Measurements from ENCODE around the gene RPH3AL.

Gene RPH3AL

DNA sequence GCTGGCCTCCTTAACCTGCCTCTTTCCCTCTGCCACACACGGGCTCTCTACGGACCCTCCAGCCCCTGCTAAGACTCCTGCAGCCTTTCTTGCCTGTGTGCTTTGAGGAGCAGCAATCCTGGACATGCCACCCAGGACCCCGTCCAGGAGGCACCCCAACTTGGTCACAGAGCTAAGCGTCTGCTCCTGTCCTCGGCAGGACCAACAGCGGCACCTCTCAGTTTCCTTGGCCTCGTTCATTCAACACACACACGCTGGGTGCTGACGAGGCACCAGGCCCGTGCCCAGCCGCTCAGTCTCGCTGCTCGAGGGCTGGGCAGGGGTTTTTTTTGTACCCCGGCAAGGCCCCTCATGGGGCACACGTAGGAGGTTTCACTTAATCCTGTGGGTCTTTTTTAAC is 15.2 kb downstream of the RPH3AL start:
- TF ChIP-seq, protein P1, sequence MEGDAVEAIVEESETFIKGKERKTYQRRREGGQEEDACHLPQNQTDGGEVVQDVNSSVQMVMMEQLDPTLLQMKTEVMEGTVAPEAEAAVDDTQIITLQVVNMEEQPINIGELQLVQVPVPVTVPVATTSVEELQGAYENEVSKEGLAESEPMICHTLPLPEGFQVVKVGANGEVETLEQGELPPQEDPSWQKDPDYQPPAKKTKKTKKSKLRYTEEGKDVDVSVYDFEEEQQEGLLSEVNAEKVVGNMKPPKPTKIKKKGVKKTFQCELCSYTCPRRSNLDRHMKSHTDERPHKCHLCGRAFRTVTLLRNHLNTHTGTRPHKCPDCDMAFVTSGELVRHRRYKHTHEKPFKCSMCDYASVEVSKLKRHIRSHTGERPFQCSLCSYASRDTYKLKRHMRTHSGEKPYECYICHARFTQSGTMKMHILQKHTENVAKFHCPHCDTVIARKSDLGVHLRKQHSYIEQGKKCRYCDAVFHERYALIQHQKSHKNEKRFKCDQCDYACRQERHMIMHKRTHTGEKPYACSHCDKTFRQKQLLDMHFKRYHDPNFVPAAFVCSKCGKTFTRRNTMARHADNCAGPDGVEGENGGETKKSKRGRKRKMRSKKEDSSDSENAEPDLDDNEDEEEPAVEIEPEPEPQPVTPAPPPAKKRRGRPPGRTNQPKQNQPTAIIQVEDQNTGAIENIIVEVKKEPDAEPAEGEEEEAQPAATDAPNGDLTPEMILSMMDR (IDR thresholded peaks at IDR 0.05): no peak
- no peak for TF ChIP-seq ZFX (IDR thresholded peaks at IDR 0.05; ENCODE audit: borderline replicate concordance)
- no peak overlapping the region for H3K27ac ChIP-seq

DNA sequence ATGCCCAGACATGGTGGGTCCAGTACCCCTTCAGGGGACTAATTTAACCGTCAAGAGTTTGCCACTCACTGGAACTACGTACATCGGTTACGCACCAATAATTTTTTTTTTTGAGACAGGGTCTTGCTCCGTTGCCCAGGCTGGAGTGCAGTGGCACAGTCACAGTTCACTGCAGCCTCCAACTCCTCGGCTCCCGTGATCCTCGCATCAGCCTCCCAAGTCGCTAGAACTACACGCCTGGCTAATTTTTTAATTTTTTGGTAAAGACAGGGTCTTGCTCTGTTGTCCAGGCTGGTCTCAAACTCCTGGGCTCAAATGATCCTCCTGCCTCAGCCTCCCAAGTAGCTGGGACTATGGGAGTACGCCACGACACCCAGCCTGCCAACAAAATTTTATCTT is 15.6 kb downstream of the RPH3AL start:
- no peak overlapping the region for H3K27ac ChIP-seq
- TF ChIP-seq, protein P1 (IDR thresholded peaks at IDR 0.05): no peak
- no peak for TF ChIP-seq ZFX (IDR thresholded peaks at IDR 0.05; ENCODE audit: borderline replicate concordance)

DNA sequence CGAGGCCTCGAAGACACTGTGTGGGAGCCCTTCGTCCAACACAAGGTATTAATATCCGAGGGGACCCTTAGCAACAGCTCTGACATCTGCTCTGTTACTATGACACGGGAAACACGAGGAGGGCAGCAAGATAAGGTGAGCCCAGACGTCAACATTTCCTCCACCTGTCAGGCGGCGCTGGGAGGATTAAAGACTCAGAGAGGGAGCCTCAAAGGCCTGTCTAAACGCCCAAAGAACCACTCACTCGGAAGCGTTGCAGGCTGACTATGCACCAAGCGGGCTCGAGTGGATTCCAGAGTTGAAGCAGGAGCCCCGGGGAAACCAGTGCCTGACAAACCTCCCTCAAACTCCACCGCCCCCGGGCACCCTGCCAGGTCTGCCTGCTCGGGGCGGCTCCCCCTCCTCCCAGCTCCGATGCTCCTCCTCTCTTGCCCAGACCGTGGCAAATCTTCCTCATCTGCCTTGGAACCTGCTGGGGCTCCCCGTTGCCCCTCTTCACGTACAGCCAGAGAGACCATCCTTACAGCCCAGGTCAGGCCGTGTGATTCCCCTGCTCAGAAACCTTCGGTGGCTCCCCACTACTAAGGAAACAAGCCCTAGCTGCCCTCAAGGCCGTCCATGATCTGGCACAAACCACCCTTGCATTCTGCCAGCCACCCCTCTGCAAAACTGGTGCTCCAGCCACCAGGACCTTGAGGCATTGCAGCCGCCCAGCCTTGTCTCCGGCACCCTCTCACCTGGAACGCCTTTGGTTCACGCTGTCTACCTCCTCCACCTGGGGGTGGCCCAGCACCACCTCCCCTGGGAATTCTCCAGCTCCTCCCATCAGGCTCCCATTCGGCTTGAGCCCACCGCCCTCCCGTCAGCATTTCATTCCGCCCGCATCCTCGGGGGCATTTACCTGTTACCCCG is 16.2 kb downstream of the RPH3AL start:
- TF ChIP-seq ZFX (IDR thresholded peaks at IDR 0.05; ENCODE audit: borderline replicate concordance): no peak
- TF ChIP-seq, protein P1 (IDR thresholded peaks at IDR 0.05): no peak
- H3K27ac ChIP-seq: no peak overlapping the region

DNA sequence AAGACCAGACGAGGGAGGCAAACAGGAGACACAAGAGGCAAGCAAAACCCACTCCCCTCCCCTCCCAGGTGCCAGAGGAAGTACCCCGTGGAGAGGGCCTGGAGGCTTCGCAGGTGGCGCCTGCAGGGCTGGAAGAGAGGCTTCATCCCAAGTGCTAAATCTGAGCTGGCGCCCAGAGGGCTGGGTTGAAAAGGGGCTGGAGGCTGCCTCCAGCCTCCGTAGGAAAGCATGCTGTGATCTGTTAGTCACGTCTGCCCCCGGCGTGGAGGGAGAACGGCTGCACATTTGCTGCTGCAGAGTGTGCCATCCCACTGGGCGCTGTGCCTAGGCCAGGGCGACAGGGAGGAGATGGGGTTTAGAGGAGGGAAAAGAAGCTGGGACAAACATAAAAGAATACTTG is 16.9 kb downstream of the RPH3AL start:
- TF ChIP-seq ZFX (IDR thresholded peaks at IDR 0.05; ENCODE audit: borderline replicate concordance): no peak
- TF ChIP-seq, protein P1 (IDR thresholded peaks at IDR 0.05): no peak
- H3K27ac ChIP-seq: no peak overlapping the region

DNA sequence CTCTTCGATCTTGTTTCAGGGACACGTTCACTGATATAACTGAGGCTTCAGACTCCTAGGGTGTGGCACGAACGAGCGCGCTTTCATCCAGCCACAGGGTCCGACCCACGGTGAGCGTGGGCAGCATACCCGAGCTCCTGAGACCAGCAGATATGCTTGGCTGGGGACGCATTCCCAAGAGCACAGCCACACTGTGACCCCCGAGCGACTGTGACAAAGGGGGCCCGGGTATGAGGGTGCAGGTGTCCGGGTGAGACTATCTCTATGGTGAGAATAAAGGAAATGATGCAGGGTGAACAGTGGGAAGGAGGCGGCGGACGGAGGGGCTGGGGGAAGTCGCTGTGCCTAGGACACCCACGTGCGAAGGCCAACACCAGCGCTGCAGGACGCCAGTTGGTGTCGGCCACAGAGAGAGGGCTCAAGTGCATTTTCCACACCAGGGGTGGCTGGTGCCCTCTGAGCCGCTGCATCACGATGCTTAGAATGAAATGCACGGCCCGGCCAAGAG is 17.6 kb downstream of the RPH3AL start:
- no peak overlapping the region for H3K27ac ChIP-seq
- TF ChIP-seq ZFX (IDR thresholded peaks at IDR 0.05; ENCODE audit: borderline replicate concordance): no peak
- TF ChIP-seq, protein P1 (IDR thresholded peaks at IDR 0.05): no peak

DNA sequence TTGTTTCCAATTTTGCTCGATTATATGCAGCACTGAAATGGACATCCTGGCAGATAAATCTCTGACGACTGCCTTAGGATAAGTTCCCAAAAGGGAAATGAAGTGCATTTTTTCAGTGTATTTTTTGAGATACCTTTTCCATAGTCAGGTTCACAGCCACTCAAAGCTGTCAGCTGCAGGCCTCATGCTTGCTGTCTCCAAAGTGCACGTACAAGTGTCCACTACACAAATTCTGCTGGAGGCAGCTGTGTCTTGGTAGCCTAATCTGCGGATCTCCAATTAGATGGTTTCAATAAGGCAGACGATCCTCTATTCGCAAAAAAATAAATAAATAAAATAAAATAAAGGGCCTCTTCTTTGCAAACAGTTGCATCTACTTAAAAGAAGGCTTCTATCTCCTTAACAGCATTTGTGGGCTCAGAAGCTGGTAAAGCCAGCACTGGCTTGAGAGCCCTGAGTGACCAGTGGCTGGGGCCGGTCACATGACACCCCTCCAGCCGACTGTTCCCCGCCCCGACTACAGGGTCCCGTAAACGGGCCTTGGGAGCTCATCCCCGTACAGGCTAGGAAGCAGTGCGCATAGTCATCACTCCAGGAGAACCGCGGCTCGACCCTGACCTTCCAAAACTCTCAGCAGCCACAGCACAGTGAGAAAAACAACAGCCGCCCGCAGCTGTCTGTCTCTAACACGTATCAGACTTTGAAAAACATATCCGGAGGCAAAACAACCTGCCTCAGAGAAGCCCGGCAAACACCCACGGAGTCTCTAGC is 18.8 kb downstream of the RPH3AL start:
- H3K27ac ChIP-seq: no peak overlapping the region
- TF ChIP-seq, protein P1 (IDR thresholded peaks at IDR 0.05): no peak
- no peak for TF ChIP-seq ZFX (IDR thresholded peaks at IDR 0.05; ENCODE audit: borderline replicate concordance)

Data from 22Rv1 (cell line).